ENCODE measurements around the gene EEF2K. TPM values are rescaled to one million over a fixed set of nuclear protein-coding genes. Genes with fewer than 3 reads are reported as not detected.
A peak's percentile ranks its signal among the peaks of the same experiment; 100 is the strongest.

The EEF2K gene
- total RNA-seq, 1 donor from 2014 or later, result 35.2 TPM

- ATAC-seq (no peak), DNase-seq (no peak)
- no peaks in the 10 kb centered on the region for H3K27me3 ChIP-seq (ENCODE audit: low read depth)
- TF ChIP-seq, protein P1, sequence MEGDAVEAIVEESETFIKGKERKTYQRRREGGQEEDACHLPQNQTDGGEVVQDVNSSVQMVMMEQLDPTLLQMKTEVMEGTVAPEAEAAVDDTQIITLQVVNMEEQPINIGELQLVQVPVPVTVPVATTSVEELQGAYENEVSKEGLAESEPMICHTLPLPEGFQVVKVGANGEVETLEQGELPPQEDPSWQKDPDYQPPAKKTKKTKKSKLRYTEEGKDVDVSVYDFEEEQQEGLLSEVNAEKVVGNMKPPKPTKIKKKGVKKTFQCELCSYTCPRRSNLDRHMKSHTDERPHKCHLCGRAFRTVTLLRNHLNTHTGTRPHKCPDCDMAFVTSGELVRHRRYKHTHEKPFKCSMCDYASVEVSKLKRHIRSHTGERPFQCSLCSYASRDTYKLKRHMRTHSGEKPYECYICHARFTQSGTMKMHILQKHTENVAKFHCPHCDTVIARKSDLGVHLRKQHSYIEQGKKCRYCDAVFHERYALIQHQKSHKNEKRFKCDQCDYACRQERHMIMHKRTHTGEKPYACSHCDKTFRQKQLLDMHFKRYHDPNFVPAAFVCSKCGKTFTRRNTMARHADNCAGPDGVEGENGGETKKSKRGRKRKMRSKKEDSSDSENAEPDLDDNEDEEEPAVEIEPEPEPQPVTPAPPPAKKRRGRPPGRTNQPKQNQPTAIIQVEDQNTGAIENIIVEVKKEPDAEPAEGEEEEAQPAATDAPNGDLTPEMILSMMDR (IDR thresholded peaks at IDR 0.05), result no peak
- intact Hi-C loops (cut with DNase I), result no loop called here
- no peak overlapping the region for H3K27ac ChIP-seq
- H3K4me1 ChIP-seq, result peaks cover 16% of the 10 kb centered on the region
- H3K9me3 ChIP-seq, result no peaks in the 10 kb centered on the region
- no peaks in the 10 kb centered on the region for H3K36me3 ChIP-seq
- H3K4me3 ChIP-seq, result no peak overlapping the region
Observed at GRCh38 chr16:22184615-22184968, 21.5 kb upstream of the EEF2K start.

GRCh38 chr16:22186517-22186916 is 19.6 kb upstream of the EEF2K start:
- ATAC-seq, result no peak

DNA sequence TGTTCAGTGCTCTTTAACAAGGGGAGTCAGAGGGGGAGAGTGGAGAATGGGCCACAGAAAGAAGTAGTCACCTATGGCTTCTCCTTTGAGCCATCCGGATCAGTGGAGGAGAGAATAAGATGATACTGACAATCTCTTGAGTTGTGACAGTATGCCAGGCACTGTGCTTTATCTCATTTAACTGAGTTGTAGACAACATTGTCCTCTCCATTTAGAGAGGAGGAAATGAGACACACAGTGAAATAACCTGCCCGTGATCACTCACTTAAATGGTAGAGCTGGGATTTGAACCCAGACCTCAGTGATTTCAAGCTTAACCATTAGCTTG is 17.8 kb upstream of the EEF2K start:
- H3K27ac ChIP-seq, result no peak overlapping the region
- intact Hi-C loops (cut with DNase I), result loop anchor here (5.0 kb wide), 1 partner anchor 186 kb away; the partner anchor contains the start of gene PDZD9

More at GRCh38 chr16:22186517-22186916, 19.6 kb upstream of the EEF2K start:
- Histone ChIP-seq H3K9me3 (no peaks in the 10 kb centered on the region), H3K4me1 (peaks cover 20% of the 10 kb centered on the region), H3K27ac (no peak overlapping the region), H3K36me3 (no peaks in the 10 kb centered on the region), H3K27me3 (ENCODE audit: low read depth) (no peaks in the 10 kb centered on the region), H3K4me3 (no peak overlapping the region)
- TF ChIP-seq, protein P1 (IDR thresholded peaks at IDR 0.05), result no peak
- DNase-seq, result no peak
- intact Hi-C loops (cut with DNase I), result loop anchor here (5.0 kb wide), 1 partner anchor 184 kb away; the partner anchor contains the start of gene PDZD9

DNA sequence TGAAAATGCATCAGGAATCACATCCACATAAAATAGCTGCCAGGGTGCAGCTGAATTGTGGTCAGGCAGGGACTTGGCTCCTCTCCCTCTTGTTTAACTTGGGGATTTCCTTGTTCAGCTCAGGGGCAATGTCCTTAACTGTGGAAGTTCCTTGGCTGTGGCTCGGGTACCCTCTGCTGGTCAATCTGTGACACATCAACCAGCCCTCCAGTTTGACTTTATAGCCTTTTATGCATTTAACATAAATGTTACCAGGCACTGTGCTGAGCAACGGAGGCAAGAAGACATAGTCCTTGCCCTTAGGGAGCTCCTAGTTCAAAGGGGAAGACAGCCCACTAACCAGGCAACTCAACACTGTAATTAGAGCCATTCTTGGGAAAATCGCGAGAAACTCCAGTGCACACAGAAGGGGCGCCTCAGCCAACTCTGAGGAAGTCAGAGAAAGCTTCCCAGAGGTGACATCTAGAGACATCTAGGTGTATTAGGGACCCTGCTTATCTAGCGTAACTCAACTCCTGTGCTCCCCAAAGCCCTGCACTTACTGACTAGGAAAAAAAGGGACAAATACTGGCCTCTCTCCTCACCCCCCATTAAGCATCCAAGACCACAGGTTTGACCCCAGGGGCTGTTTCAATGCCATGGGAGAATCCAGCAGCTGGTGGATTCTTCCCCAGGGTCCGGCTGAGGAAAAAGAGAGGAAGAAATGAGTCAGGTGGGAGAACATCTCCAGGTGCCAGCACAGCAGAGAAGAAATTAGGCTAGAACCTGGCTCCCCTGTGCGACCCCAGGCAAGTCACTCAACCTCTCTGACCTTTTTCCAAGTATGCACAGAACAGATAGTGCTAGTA is 17.3 kb upstream of the EEF2K start:
- Histone ChIP-seq H3K4me3 (peak overlapping the region; percentile 78), H3K27me3 (ENCODE audit: low read depth) (no peaks in the 10 kb centered on the region), H3K9me3 (no peaks in the 10 kb centered on the region), H3K4me1 (peaks cover 41% of the 10 kb centered on the region), H3K27ac (peak overlapping the region; percentile 93), H3K36me3 (no peaks in the 10 kb centered on the region)
- TF ChIP-seq, protein P1 (IDR thresholded peaks at IDR 0.05), result peak; percentile 84
- intact Hi-C loops (cut with DNase I), result loop anchor here (5.0 kb wide), 1 partner anchor 187 kb away; the partner anchor contains the start of gene PDZD9
- DNase-seq (peak; percentile 65), ATAC-seq (no peak)

More for the DNA sequence above, 17.8 kb upstream of the EEF2K start:
- H3K27me3 ChIP-seq (ENCODE audit: low read depth), result no peaks in the 10 kb centered on the region
- H3K4me1 ChIP-seq, result peaks cover 36% of the 10 kb centered on the region
- ATAC-seq (no peak), DNase-seq (no peak)
- H3K4me3 ChIP-seq, result no peak overlapping the region
- TF ChIP-seq, protein P1 (IDR thresholded peaks at IDR 0.05), result no peak
- no peaks in the 10 kb centered on the region for H3K9me3 ChIP-seq
- H3K36me3 ChIP-seq, result no peaks in the 10 kb centered on the region

GRCh38 chr16:22189473-22190080 is 16.5 kb upstream of the EEF2K start:
- Histone ChIP-seq H3K4me3 (peak overlapping the region; percentile 78), H3K9me3 (no peaks in the 10 kb centered on the region), H3K27me3 (ENCODE audit: low read depth) (no peaks in the 10 kb centered on the region), H3K4me1 (peaks cover 41% of the 10 kb centered on the region), H3K27ac (peak overlapping the region; percentile 93), H3K36me3 (no peaks in the 10 kb centered on the region)
- intact Hi-C loops (cut with DNase I), result loop anchor here (5.0 kb wide), 1 partner anchor 187 kb away; the partner anchor contains the start of gene PDZD9
- TF ChIP-seq, protein P1 (IDR thresholded peaks at IDR 0.05), result no peak
- DNase-seq (peak; percentile 60), ATAC-seq (no peak)

Data from lower lobe of right lung (tissue), 2 donors.